HepG2 (cell line): ENCODE data around the gene PRKCZ. TPM values are rescaled to one million over a fixed set of nuclear protein-coding genes. Genes with fewer than 3 reads are reported as not detected.

Source experiments
- ATAC-seq: fragments of 200-7000 bp; cut with Tn5 transposase; 3 replicates; pipeline ENCODE4 v1.9.1; 2020; ENCODE audit warnings: mild to moderate bottlenecking, moderate library complexity
- BruUV-seq: library from RNA; stranded (reverse); fragments of 400-500 nt; replicated peaks from 2 replicates; lab custom pipeline; 2021; lab: Mats Ljungman, UMichigan
- CTCF ChIA-PET: fragments of 300-600 bp; formaldehyde crosslinking; extraction: SDS; loops from one replicate; lab custom pipeline; 2021; ENCODE audit warnings: low total read pairs, inconsistent platforms, low intra/inter-chr PET ratio; lab: Yijun Ruan, JAX
- POLR2A ChIA-PET: fragments of 350-600 bp; sonication (Branson Sonifier 250); formaldehyde crosslinking; loops from one replicate; lab custom pipeline; 2020; ENCODE audit warnings: antibody characterized with exemption, inconsistent platforms; lab: Yijun Ruan, JAX
- DNase-seq: peaks from one replicate; pipeline ENCODE4 v3.0.0-alpha.2; 2015; ENCODE audit warnings: low spot score
- FAIRE-seq: peaks from 3 replicates; lab custom pipeline; 2011; peaks lifted over from hg19 to GRCh38; lab: Jason Lieb, UNC
- H2AFZ ChIP-seq: one replicate; pipeline ENCODE4 v1.6.1; 2011; ENCODE audit warnings: low read length, inconsistent platforms
- H3K27ac ChIP-seq: fragments of 300-600 bp; 3 replicates; pipeline ENCODE4 v1.8.0; 2011; ENCODE audit warnings: mixed run types, mild to moderate bottlenecking, mixed read lengths, low read length, inconsistent platforms; ENCODE audit not compliant: insufficient read depth; ENCODE audit errors: extremely low read length
- H3K27me3 ChIP-seq, 2 experiments: fragments of 200-600 bp in 1 of 2; 2 replicates in 1 of 2; 3 replicates in 1 of 2; pipeline versions ENCODE4 v1.6.0 to v1.8.0; 2011; ENCODE audit warnings: low read length in 2 of 2, mild to moderate bottlenecking in 2 of 2, moderate library complexity in 2 of 2, inconsistent platforms in 1 of 2; ENCODE audit not compliant: insufficient read depth in 2 of 2, control insufficient read depth in 1 of 2
- H3K36me3 ChIP-seq, 2 experiments: fragments of 200-600 bp in 1 of 2; replicated peaks in 1 of 2; 2 replicates in 1 of 2; 3 replicates in 1 of 2; pipeline versions ENCODE4 v1.5.1 to v1.8.0; 2011; ENCODE audit warnings: low read length in 2 of 2, inconsistent platforms in 1 of 2; ENCODE audit not compliant: insufficient read depth in 2 of 2, control insufficient read depth in 1 of 2
- H3K4me1 ChIP-seq: 2 replicates; pipeline ENCODE4 v1.5.1; 2012; ENCODE audit warnings: low read length, inconsistent platforms; ENCODE audit not compliant: insufficient read depth
- H3K4me2 ChIP-seq: 2 replicates; pipeline ENCODE4 v1.6.0; 2011; ENCODE audit warnings: low read depth, low read length, inconsistent platforms
- H3K4me3 ChIP-seq, 3 experiments: fragments of 200-600 bp in 1 of 3; sonication (generic), shearing (Covaris generic) in 1 of 3; replicated peaks in 1 of 3; 2 replicates each; pipeline ENCODE4 v1.5.1; 2011 to 2016; ENCODE audit warnings: low read length in 3 of 3, inconsistent platforms in 2 of 3, low read depth in 2 of 3, mild to moderate bottlenecking in 2 of 3, control low read depth in 1 of 3, mixed read lengths in 1 of 3; ENCODE audit not compliant: insufficient read depth in 1 of 3
- H3K79me2 ChIP-seq: one replicate; pipeline ENCODE4 v1.6.1; 2011; ENCODE audit warnings: low read length, inconsistent platforms; ENCODE audit not compliant: insufficient read depth
- H3K9ac ChIP-seq: 2 replicates; pipeline ENCODE4 v1.6.0; 2011; ENCODE audit warnings: mild to moderate bottlenecking, low read depth, low read length, inconsistent platforms; ENCODE audit not compliant: insufficient read depth
- H3K9me3 ChIP-seq: 2 replicates; pipeline ENCODE4 v1.5.1; 2012; ENCODE audit warnings: mild to moderate bottlenecking, low read length
- H4K20me1 ChIP-seq: 2 replicates; pipeline ENCODE4 v1.6.0; 2011; ENCODE audit warnings: inconsistent platforms, mild to moderate bottlenecking, low read length, moderate library complexity; ENCODE audit not compliant: insufficient read depth
- ATF3 ChIP-seq: sonication (generic); formaldehyde crosslinking; IDR thresholded peaks from 2 replicates; pipeline ENCODE4 v1.4.0; 2020; ENCODE audit warnings: missing genetic modification reagents
- GABPB1 ChIP-seq: IDR thresholded peaks from 2 replicates; pipeline ENCODE4 v1.6.1; 2016; ENCODE audit warnings: mild to moderate bottlenecking, missing genetic modification reagents, moderate library complexity, missing compliant biosample characterization
- HMGXB4 ChIP-seq, 2 experiments: sonication (generic) in 1 of 2; formaldehyde crosslinking in 1 of 2; IDR thresholded peaks; 2 replicates each; pipeline versions ENCODE4 v1.4.0 to v1.6.1; 2018 to 2020; ENCODE audit warnings: missing genetic modification reagents in 2 of 2, borderline replicate concordance in 1 of 2, low read depth in 1 of 2, mild to moderate bottlenecking in 1 of 2, missing biosample characterization in 1 of 2
- HNRNPH1 ChIP-seq: fragments of 200-400 bp; formaldehyde crosslinking; optimal IDR thresholded peaks from 2 replicates; pipeline ENCODE3; 2017; ENCODE audit warnings: mild to moderate bottlenecking, low read depth, low read length
- HOXA3 ChIP-seq: sonication (generic); formaldehyde crosslinking; IDR thresholded peaks from 2 replicates; pipeline ENCODE4 v1.5.0; 2020; ENCODE audit warnings: missing genetic modification reagents
- KLF6 ChIP-seq: IDR thresholded peaks from 2 replicates; pipeline ENCODE4 v1.8.0; 2016; ENCODE audit warnings: missing biosample characterization, missing genetic modification reagents
- MTA1 ChIP-seq: sonication (generic); formaldehyde crosslinking; IDR thresholded peaks from 2 replicates; pipeline ENCODE4 v1.4.0; 2020; ENCODE audit warnings: missing genetic modification reagents, mild to moderate bottlenecking, borderline replicate concordance
- NFYB ChIP-seq: sonication (generic); formaldehyde crosslinking; IDR thresholded peaks from 2 replicates; pipeline ENCODE4 v1.4.0; 2020; ENCODE audit warnings: missing genetic modification reagents
- NFYC ChIP-seq: IDR thresholded peaks from 2 replicates; pipeline ENCODE4 v1.6.1; 2016; ENCODE audit warnings: missing genetic modification reagents, missing compliant biosample characterization
- PLSCR1 ChIP-seq: sonication (generic); formaldehyde crosslinking; IDR thresholded peaks from 2 replicates; pipeline ENCODE4 v1.5.0; 2020; ENCODE audit warnings: missing genetic modification reagents, mild to moderate bottlenecking, borderline replicate concordance
- POLR2AphosphoS5 ChIP-seq: IDR thresholded peaks from 2 replicates; pipeline ENCODE4 v1.6.1; 2012; ENCODE audit warnings: low read depth, low read length
- SALL1 ChIP-seq: sonication (generic); formaldehyde crosslinking; IDR thresholded peaks from 2 replicates; pipeline ENCODE4 v1.8.0; 2022; ENCODE audit warnings: mild to moderate bottlenecking, missing genetic modification reagents
- SP2 ChIP-seq: sonication (generic); formaldehyde crosslinking; IDR thresholded peaks from 2 replicates; pipeline ENCODE4 v1.5.1; 2020; ENCODE audit warnings: mild to moderate bottlenecking, missing genetic modification reagents
- SP4 ChIP-seq: sonication (generic); formaldehyde crosslinking; IDR thresholded peaks from 2 replicates; pipeline ENCODE4 v1.8.1; 2023; ENCODE audit warnings: mild to moderate bottlenecking, missing genetic modification reagents
- TBP ChIP-seq: sonication (generic); formaldehyde crosslinking; IDR thresholded peaks from 2 replicates; pipeline ENCODE4 v1.5.0; 2020; ENCODE audit warnings: missing genetic modification reagents
- XRCC5 ChIP-seq: fragments of 200-400 bp; formaldehyde crosslinking; optimal IDR thresholded peaks from 2 replicates; pipeline ENCODE3; 2017; ENCODE audit warnings: mild to moderate bottlenecking, low read length
- YEATS4 ChIP-seq: sonication (generic); formaldehyde crosslinking; IDR thresholded peaks from 2 replicates; pipeline ENCODE4 v1.4.0; 2020; ENCODE audit warnings: missing genetic modification reagents, borderline replicate concordance
- ZBTB38 ChIP-seq: sonication (generic); formaldehyde crosslinking; IDR thresholded peaks from 2 replicates; pipeline ENCODE4 v1.5.1; 2020; ENCODE audit warnings: mild to moderate bottlenecking, missing genetic modification reagents
- ZNF30 ChIP-seq: sonication (generic); formaldehyde crosslinking; IDR thresholded peaks from 2 replicates; pipeline ENCODE4 v1.5.0; 2020; ENCODE audit warnings: mild to moderate bottlenecking, missing genetic modification reagents
- ZNF614 ChIP-seq: IDR thresholded peaks from 2 replicates; pipeline ENCODE4 v1.6.1; 2018; ENCODE audit warnings: missing biosample characterization, missing genetic modification reagents, inconsistent platforms, borderline replicate concordance
- ZSCAN30 ChIP-seq: sonication (generic); formaldehyde crosslinking; IDR thresholded peaks from 2 replicates; pipeline ENCODE4 v1.5.0; 2020; ENCODE audit warnings: mild to moderate bottlenecking, missing genetic modification reagents
- WGBS: methylation state at CpG from one replicate; pipeline ENCODE4 v1.1.6; 2017; ENCODE audit warnings: low lambda C conversion rate; 5-methylcytosine and 5-hydroxymethylcytosine counted together
- in situ Hi-C: cut with HindIII; loops from 2 replicates; pipeline ENCODE4 v1.10.0; 2017; ENCODE audit warnings: low pct_unique_long_range_greater_than_20kb; ENCODE audit not compliant: extremely low pct_ligation_motif_present
- intact Hi-C: fragments of 100-400 bp; cut with micrococcal nuclease; formaldehyde crosslinking; loops from one replicate; pipeline ENCODE4 v1.10.0; 2022; ENCODE audit not compliant: unreplicated experiment
- polyA plus RNA-seq, 8 experiments: library from polyadenylated mRNA; depleted of rRNA in 3 of 8; stranded (reverse) in 7 of 8; unstranded in 1 of 8; fragments of >200 nt; fragmentation: Illumina TruSeq in 4 of 8; extraction: Trizol in 4 of 8; gene quantifications; 2 replicates each; pipeline versions ENCODE4 v1.2.1 to v1.2.3, GENCODE V29; 2011 to 2016; ENCODE audit warnings: low read depth in 4 of 8, missing spikeins in 1 of 8, mixed read lengths in 1 of 8; ENCODE audit not compliant: insufficient read depth in 1 of 8
- total RNA-seq, 5 experiments: library from RNA; depleted of rRNA; stranded (reverse); fragments of >200 nt; fragmentation: Illumina TruSeq; extraction: Trizol; gene quantifications; 2 replicates each; pipeline ENCODE4 v1.2.3, GENCODE V29; 2016; ENCODE audit warnings: low read depth in 1 of 5

Gene PRKCZ
- total and polyA plus RNA-seq, 2 of the 13 experiments (the other 11 are each of a cell fraction or from before 2014, with no cell fraction given): 34.7 to 85.2 TPM

- ChIA-PET CTCF (no interaction called here), POLR2A (interaction anchor here (0.5 to 1.5 kb wide), 9 partner anchors 9 to 192 kb away, joined by 3 to 21 read pairs (median 5); partner anchors contain the start of genes MORN1 and RER1)
- Histone ChIP-seq H3K4me1 (peaks cover 82% of the 10 kb centered on the region), H4K20me1 (no peaks in the 10 kb centered on the region), H2AFZ (no peak overlapping the region), H3K4me3 (peak overlapping the region; percentile 47 to 64 (median 49); a peak in 5 of 6 replicates), H3K9me3 (no peaks in the 10 kb centered on the region), H3K4me2 (peak overlapping the region; percentile 86), H3K9ac (0 out of 2 replicates have a peak overlapping the region, but pooled peaks have one; percentile 29), H3K36me3 (no peaks in the 10 kb centered on the region), H3K79me2 (no peaks in the 10 kb centered on the region), H3K27ac (no peak overlapping the region), H3K27me3 (peaks cover 0 to 20% of the 10 kb centered on the region in 2 experiments; a peak in 4 of 5 replicates)
- ATAC-seq (peak; percentile 65), DNase-seq (peak; percentile 63), FAIRE-seq (no peak)
- WGBS: 47% methylated on average over 20 of the region's 24 CpGs
- in situ Hi-C loops (loop anchor here (5.0 to 25.0 kb wide), 2 partner anchors 33 to 313 kb away; no protein-coding TSS in a partner anchor), intact Hi-C loops (loop anchor here (5.0 kb wide), 1 partner anchor 33 kb away; no protein-coding TSS in a partner anchor)
- no TSS peak for BruUV-seq
- TF ChIP-seq SALL1 (CRISPR knock-in tag): 0 out of 2 replicates have a peak, but pooled peaks have one; percentile 5
- TF ChIP-seq PLSCR1: no peak
- TF ChIP-seq ZSCAN30 (CRISPR knock-in tag): no peak
- TF ChIP-seq HMGXB4 (CRISPR knock-in tag; IDR thresholded peaks at IDR 0.05; ENCODE audit: borderline replicate concordance in 1 of 2, low read depth in 1 of 2): 0 out of 4 replicates have a peak, but pooled peaks of 1 of the 2 experiments have one; percentile 8
- no peak for TF ChIP-seq TBP (CRISPR knock-in tag)
- no peak for TF ChIP-seq KLF6
- peak; percentile 7 for TF ChIP-seq XRCC5
- 0 out of 2 replicates have a peak, but pooled peaks have one; percentile 35 for TF ChIP-seq POLR2AphosphoS5
- 0 out of 2 replicates have a peak, but pooled peaks have one; percentile 52 for TF ChIP-seq ZNF30 (CRISPR knock-in tag)
- TF ChIP-seq MTA1 (CRISPR knock-in tag): 0 out of 2 replicates have a peak, but pooled peaks have one; percentile 10
- peak; percentile 45; the same call in 1 of the 2 replicates for TF ChIP-seq NFYB
- TF ChIP-seq HNRNPH1: no peak
- no peak for TF ChIP-seq ATF3 (CRISPR knock-in tag)
- peak; percentile 71 for TF ChIP-seq NFYC
- no peak for TF ChIP-seq YEATS4 (CRISPR knock-in tag)
- peak; percentile 22; the same call in 1 of the 2 replicates for TF ChIP-seq ZBTB38 (CRISPR knock-in tag)
- peak; percentile 22; the same call in 1 of the 2 replicates for TF ChIP-seq HOXA3 (CRISPR knock-in tag)
- TF ChIP-seq SP2 (CRISPR knock-in tag): 0 out of 2 replicates have a peak, but pooled peaks have one; percentile 26
- peak; percentile 22; the same call in 1 of the 2 replicates for TF ChIP-seq SP4 (CRISPR knock-in tag)
- TF ChIP-seq GABPB1 (CRISPR knock-in tag): peak; percentile 24; the same call in 1 of the 2 replicates
- 0 out of 2 replicates have a peak, but pooled peaks have one; percentile 12 for TF ChIP-seq ZNF614 (CRISPR knock-in tag)
These were observed 149.0 kb downstream of the PRKCZ start for GRCh38 chr1:2199042-2199810.
